K562 (cell line): ENCODE results near the gene INPP4B. TPM values are rescaled to one million over a fixed set of nuclear protein-coding genes. Genes with fewer than 3 reads are reported as not detected.

ENCODE experiments used
- ATAC-seq: fragments of 200-7000 bp; cut with Tn5 transposase; 3 replicates; pipeline ENCODE4 v1.9.1; 2020; ENCODE audit warnings: moderate library complexity
- BruUV-seq: library from RNA; stranded (reverse); fragments of 400-500 nt; replicated peaks from 2 replicates; lab custom pipeline; 2021; lab: Mats Ljungman, UMichigan
- CTCF ChIA-PET: fragments of 300-600 bp; formaldehyde crosslinking; extraction: SDS; loops from one replicate; lab custom pipeline; 2021; ENCODE audit warnings: low intra/inter-chr PET ratio; lab: Yijun Ruan, JAX
- POLR2A ChIA-PET: fragments of 300-600, 350-650 bp; sonication (Branson Sonifier 250); formaldehyde crosslinking; extraction: SDS; loops from one replicate; lab custom pipeline; 2021; ENCODE audit warnings: antibody characterized with exemption, inconsistent platforms; lab: Yijun Ruan, JAX
- DNase-seq, 4 experiments: peaks; one replicate each; pipeline versions ENCODE4 v3.0.0 to v3.0.0-alpha.2; 2011 to 2018; ENCODE audit warnings: low spot score in 3 of 4, mixed read lengths in 3 of 4; ENCODE audit errors: extremely low read depth in 1 of 4
- FAIRE-seq: peaks from 2 replicates; lab custom pipeline; 2011; peaks lifted over from hg19 to GRCh38; lab: Jason Lieb, UNC
- H2AFZ ChIP-seq: 2 replicates; pipeline ENCODE4 v1.6.0; 2011; ENCODE audit warnings: low read depth, low read length, control low read depth, inconsistent platforms
- H3K27ac ChIP-seq: fragments of 200-600 bp; 3 replicates; pipeline ENCODE4 v1.8.0; 2011; ENCODE audit warnings: low read depth, mild to moderate bottlenecking, control low read depth, inconsistent platforms, low read length, moderate library complexity, mixed read lengths; ENCODE audit errors: extremely low read depth
- H3K27me3 ChIP-seq, 2 experiments: fragments of 300-600 bp in 1 of 2; 2 replicates in 1 of 2; 3 replicates in 1 of 2; pipeline versions ENCODE4 v1.6.0 to v1.8.0; 2011; ENCODE audit warnings: inconsistent platforms in 2 of 2, low read length in 2 of 2, mild to moderate bottlenecking in 1 of 2, mixed read lengths in 1 of 2, moderate library complexity in 1 of 2; ENCODE audit not compliant: control insufficient read depth in 2 of 2, insufficient read depth in 2 of 2
- H3K36me3 ChIP-seq: fragments of 300-600 bp; 3 replicates; pipeline ENCODE4 v1.8.0; 2011; ENCODE audit warnings: mild to moderate bottlenecking, low read length, inconsistent platforms; ENCODE audit not compliant: control insufficient read depth, insufficient read depth
- H3K4me1 ChIP-seq, 2 experiments: fragments of 200-600 bp in 1 of 2; replicated peaks in 1 of 2; 2 replicates in 1 of 2; 3 replicates in 1 of 2; pipeline versions ENCODE4 v1.5.1 to v1.8.0; 2011; ENCODE audit warnings: inconsistent platforms in 2 of 2, low read length in 2 of 2, mild to moderate bottlenecking in 1 of 2, mixed read lengths in 1 of 2, moderate library complexity in 1 of 2; ENCODE audit not compliant: control insufficient read depth in 2 of 2, insufficient read depth in 2 of 2
- H3K4me2 ChIP-seq: 2 replicates; pipeline ENCODE4 v1.6.1; 2011; ENCODE audit warnings: low read length, control low read depth, inconsistent platforms, mixed read lengths; ENCODE audit not compliant: insufficient read depth
- H3K4me3 ChIP-seq: fragments of 200-600 bp; sonication (generic), shearing (Covaris generic); 2 replicates; pipeline ENCODE4 v1.5.1; 2016; ENCODE audit warnings: control low read depth, inconsistent platforms
- H3K79me2 ChIP-seq: fragments of 200-600 bp; 3 replicates; pipeline ENCODE4 v1.8.0; 2011; ENCODE audit warnings: low read length, inconsistent platforms; ENCODE audit not compliant: control insufficient read depth, insufficient read depth
- H3K9ac ChIP-seq, 2 experiments: 2 replicates each; pipeline versions ENCODE4 v1.6.0 to v1.6.1; 2011; ENCODE audit warnings: low read depth in 2 of 2, low read length in 2 of 2, control low read depth in 1 of 2, inconsistent platforms in 1 of 2, mild to moderate bottlenecking in 1 of 2, mixed read lengths in 1 of 2; ENCODE audit not compliant: insufficient read depth in 1 of 2
- H3K9me1 ChIP-seq: one replicate; pipeline ENCODE4 v1.6.0; 2011; ENCODE audit warnings: inconsistent platforms, mild to moderate bottlenecking, low read length, moderate library complexity; ENCODE audit not compliant: control insufficient read depth, insufficient read depth
- H3K9me3 ChIP-seq: replicated peaks from 2 replicates; pipeline ENCODE4 v1.5.1; 2011; ENCODE audit warnings: low read depth, low read length, inconsistent platforms; ENCODE audit not compliant: control insufficient read depth, insufficient read depth
- H4K20me1 ChIP-seq: replicated peaks from 2 replicates; pipeline ENCODE4 v1.6.1; 2011; ENCODE audit warnings: low read length, inconsistent platforms, mixed read lengths; ENCODE audit not compliant: control insufficient read depth, insufficient read depth
- NFATC3 ChIP-seq: fragments of 450-650 bp; IDR thresholded peaks from 2 replicates; pipeline ENCODE4 v1.6.1; 2017; ENCODE audit warnings: mild to moderate bottlenecking
- TRIM28 ChIP-seq: fragments of 450-650 bp; IDR thresholded peaks from 2 replicates; pipeline ENCODE4 v1.6.1; 2017
- YY1 ChIP-seq, 3 experiments: IDR thresholded peaks; 2 replicates each; pipeline ENCODE4 v1.6.1; 2011; ENCODE audit warnings: low read length in 2 of 3, mild to moderate bottlenecking in 2 of 3, moderate library complexity in 2 of 3, borderline replicate concordance in 1 of 3, control low read depth in 1 of 3, low read depth in 1 of 3; ENCODE audit not compliant: insufficient read depth in 3 of 3, insufficient replicate concordance in 2 of 3, control insufficient read depth in 1 of 3, insufficient read length in 1 of 3; ENCODE audit errors: extremely low read depth in 1 of 3
- ZFX ChIP-seq: sonication (generic); formaldehyde crosslinking; IDR thresholded peaks from 2 replicates; pipeline ENCODE4 v1.8.0; 2022; ENCODE audit warnings: mild to moderate bottlenecking, missing genetic modification reagents, moderate library complexity
- WGBS: fragments of 100-300 bp; shearing (Covaris generic); methylation state at CpG from one replicate; pipeline ENCODE4 v1.1.6; 2016; ENCODE audit warnings: low coverage, mixed read lengths; ENCODE audit not compliant: insufficient coverage; ENCODE audit errors: missing lambda C conversion rate; 5-methylcytosine and 5-hydroxymethylcytosine counted together
- in situ Hi-C: fragments of 300-500 bp; cut with MboI; formaldehyde crosslinking; loops from 4 replicates; pipeline ENCODE4 v1.15.0; 2018; ENCODE audit warnings: inconsistent platforms, mixed read lengths
- intact Hi-C: fragments of 100-400 bp; cut with micrococcal nuclease; formaldehyde crosslinking; loops from 2 replicates; pipeline ENCODE4 v1.14.2; 2022
- polyA plus RNA-seq, 8 experiments: library from polyadenylated mRNA; depleted of rRNA in 4 of 8; stranded (reverse) in 5 of 8; unstranded in 3 of 8; fragments of >200 nt; fragmentation: Nextera tagmentation in 2 of 8; fragmentation: Illumina TruSeq in 1 of 8; extraction: Ambion mirVana in 2 of 8; extraction: Trizol in 1 of 8; gene quantifications; 2 replicates each; pipeline versions ENCODE4 v1.2.1 to v1.2.3, GENCODE V29; 2011 to 2014; ENCODE audit warnings: inconsistent platforms in 1 of 8, missing spikeins in 1 of 8
- total RNA-seq, 7 experiments: library from RNA; depleted of rRNA in 6 of 7; stranded (reverse); fragments of >200 nt in 6 of 7; fragmentation: Illumina TruSeq in 2 of 7; extraction: Trizol in 2 of 7; gene quantifications; 2 replicates each; pipeline versions ENCODE4 v1.2.1 to v1.2.3, GENCODE V29; 2011 to 2021; ENCODE audit warnings: low replicate concordance in 1 of 7
- TF ChIP-seq, protein P1 (sequence below): fragments of 450-650 bp; IDR thresholded peaks from 2 replicates; pipeline ENCODE4 v1.6.1; 2017; ENCODE audit warnings: mild to moderate bottlenecking, moderate library complexity
- TF ChIP-seq, protein P2 (sequence below): sonication (generic); formaldehyde crosslinking; IDR thresholded peaks from 2 replicates; pipeline ENCODE4 v1.8.1; 2022; ENCODE audit warnings: missing genetic modification reagents
- TF ChIP-seq, protein P3 (sequence below), 2 experiments: IDR thresholded peaks in 1 of 2; conservative IDR thresholded peaks in 1 of 2; 2 replicates each; pipeline ENCODE4 v1.6.1; 2016; ENCODE audit warnings: low read depth in 2 of 2, mild to moderate bottlenecking in 1 of 2, missing compliant biosample characterization in 1 of 2, missing genetic modification characterization in 1 of 2, moderate library complexity in 1 of 2
- TF ChIP-seq, protein P4 (sequence below): fragments of 250-450 bp; sonication (Bioruptor Pico); IDR thresholded peaks from 2 replicates; pipeline ENCODE4 v1.8.0; 2022; ENCODE audit warnings: inconsistent platforms, mild to moderate bottlenecking, moderate library complexity, borderline replicate concordance

INPP4B gene
- total and polyA plus RNA-seq, 9 of the 15 experiments (the other 6 are each of a cell fraction or from before 2014, with no cell fraction given) = 0.04 to 0.11 TPM; not detected in 7

DNA sequence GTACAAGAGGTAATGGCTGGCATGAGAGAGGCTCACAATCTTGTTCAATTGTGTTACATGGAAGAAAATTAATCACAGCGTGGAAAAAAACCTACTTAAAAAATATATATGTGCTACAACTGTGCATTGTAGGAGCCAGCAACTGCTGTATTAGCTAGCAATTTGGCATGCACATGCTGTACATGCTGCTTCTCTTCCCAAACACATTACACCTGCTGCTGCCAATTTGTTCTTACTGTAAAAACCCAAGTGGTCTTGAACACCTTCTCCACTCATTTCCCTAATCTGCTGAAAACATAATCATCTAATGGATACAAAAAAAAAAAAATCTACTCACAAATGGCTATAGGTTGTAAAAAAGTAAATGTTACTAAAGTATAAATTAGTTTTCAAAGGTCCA lies 264.2 kb downstream of the INPP4B start:
- Histone ChIP-seq H2AFZ (no peak overlapping the region), H3K79me2 (no peaks in the 10 kb centered on the region), H3K27ac (no peak overlapping the region), H3K4me1 (no peaks in the 10 kb centered on the region), H3K27me3 (no peaks in the 10 kb centered on the region), H3K4me3 (no peak overlapping the region), H3K4me2 (no peak overlapping the region), H3K9me3 (no peaks in the 10 kb centered on the region; the same call in 1 of the 2 replicates), H3K36me3 (no peaks in the 10 kb centered on the region), H4K20me1 (no peaks in the 10 kb centered on the region), H3K9ac (no peak overlapping the region), H3K9me1 (no peaks in the 10 kb centered on the region)
- 0% methylated on average over 1 of the region's 1 CpG for WGBS
- intact Hi-C loops (no loop called here), in situ Hi-C loops (no loop called here)
- BruUV-seq = no TSS peak
- ChIA-PET CTCF (no interaction called here), POLR2A (no interaction called here)
- FAIRE-seq (no peak), ATAC-seq (no peak), DNase-seq (no peak)
- TF ChIP-seq NFATC3 (no peak), ZFX (CRISPR knock-in tag) (no peak), YY1 (IDR thresholded peaks at IDR 0.05; ENCODE audit: borderline replicate concordance in 1 of 3, control insufficient read depth in 1 of 3, extremely low read depth in 1 of 3, insufficient read depth in 3 of 3, insufficient read length in 1 of 3, insufficient replicate concordance in 2 of 3, low read depth in 1 of 3, low read length in 2 of 3) (no peak), TRIM28 (no peak)
- TF ChIP-seq, protein P1, sequence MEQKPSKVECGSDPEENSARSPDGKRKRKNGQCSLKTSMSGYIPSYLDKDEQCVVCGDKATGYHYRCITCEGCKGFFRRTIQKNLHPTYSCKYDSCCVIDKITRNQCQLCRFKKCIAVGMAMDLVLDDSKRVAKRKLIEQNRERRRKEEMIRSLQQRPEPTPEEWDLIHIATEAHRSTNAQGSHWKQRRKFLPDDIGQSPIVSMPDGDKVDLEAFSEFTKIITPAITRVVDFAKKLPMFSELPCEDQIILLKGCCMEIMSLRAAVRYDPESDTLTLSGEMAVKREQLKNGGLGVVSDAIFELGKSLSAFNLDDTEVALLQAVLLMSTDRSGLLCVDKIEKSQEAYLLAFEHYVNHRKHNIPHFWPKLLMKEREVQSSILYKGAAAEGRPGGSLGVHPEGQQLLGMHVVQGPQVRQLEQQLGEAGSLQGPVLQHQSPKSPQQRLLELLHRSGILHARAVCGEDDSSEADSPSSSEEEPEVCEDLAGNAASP = no peak
- TF ChIP-seq, protein P2, sequence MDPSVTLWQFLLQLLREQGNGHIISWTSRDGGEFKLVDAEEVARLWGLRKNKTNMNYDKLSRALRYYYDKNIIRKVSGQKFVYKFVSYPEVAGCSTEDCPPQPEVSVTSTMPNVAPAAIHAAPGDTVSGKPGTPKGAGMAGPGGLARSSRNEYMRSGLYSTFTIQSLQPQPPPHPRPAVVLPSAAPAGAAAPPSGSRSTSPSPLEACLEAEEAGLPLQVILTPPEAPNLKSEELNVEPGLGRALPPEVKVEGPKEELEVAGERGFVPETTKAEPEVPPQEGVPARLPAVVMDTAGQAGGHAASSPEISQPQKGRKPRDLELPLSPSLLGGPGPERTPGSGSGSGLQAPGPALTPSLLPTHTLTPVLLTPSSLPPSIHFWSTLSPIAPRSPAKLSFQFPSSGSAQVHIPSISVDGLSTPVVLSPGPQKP (CRISPR knock-in tag) = no peak
- TF ChIP-seq, protein P3, sequence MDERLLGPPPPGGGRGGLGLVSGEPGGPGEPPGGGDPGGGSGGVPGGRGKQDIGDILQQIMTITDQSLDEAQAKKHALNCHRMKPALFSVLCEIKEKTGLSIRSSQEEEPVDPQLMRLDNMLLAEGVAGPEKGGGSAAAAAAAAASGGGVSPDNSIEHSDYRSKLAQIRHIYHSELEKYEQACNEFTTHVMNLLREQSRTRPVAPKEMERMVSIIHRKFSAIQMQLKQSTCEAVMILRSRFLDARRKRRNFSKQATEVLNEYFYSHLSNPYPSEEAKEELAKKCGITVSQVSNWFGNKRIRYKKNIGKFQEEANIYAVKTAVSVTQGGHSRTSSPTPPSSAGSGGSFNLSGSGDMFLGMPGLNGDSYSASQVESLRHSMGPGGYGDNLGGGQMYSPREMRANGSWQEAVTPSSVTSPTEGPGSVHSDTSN (CRISPR knock-in tag; IDR thresholded peaks at IDR 0.05; ENCODE audit: low read depth) = no peak
- TF ChIP-seq, protein P3 (tag; conservative IDR thresholded peaks at IDR 0.05; ENCODE audit: low read depth) = no peak
- TF ChIP-seq, protein P4, sequence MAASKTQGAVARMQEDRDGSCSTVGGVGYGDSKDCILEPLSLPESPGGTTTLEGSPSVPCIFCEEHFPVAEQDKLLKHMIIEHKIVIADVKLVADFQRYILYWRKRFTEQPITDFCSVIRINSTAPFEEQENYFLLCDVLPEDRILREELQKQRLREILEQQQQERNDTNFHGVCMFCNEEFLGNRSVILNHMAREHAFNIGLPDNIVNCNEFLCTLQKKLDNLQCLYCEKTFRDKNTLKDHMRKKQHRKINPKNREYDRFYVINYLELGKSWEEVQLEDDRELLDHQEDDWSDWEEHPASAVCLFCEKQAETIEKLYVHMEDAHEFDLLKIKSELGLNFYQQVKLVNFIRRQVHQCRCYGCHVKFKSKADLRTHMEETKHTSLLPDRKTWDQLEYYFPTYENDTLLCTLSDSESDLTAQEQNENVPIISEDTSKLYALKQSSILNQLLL (CRISPR knock-in tag) = no peak
